NOMO-1 treated with dmso at 0.1 percent for 144 hours (cell line): Measurements from ENCODE around the gene AFAP1.

Source experiments
- DNase-seq: peaks from one replicate; lab custom pipeline; 2025; ENCODE audit not compliant: unreplicated experiment; lab: John Stamatoyannopoulos, UW

Gene AFAP1

GRCh38 chr4:7788193-7788592 lies 151.5 kb downstream of the AFAP1 start:
- DNase-seq = no peak

GRCh38 chr4:7787681-7788141 lies 151.9 kb downstream of the AFAP1 start:
- DNase-seq = no peak

GRCh38 chr4:7787067-7787466 lies 152.6 kb downstream of the AFAP1 start:
- DNase-seq = no peak

GRCh38 chr4:7786517-7786916 lies 153.1 kb downstream of the AFAP1 start:
- no peak for DNase-seq

- DNase-seq = no peak
Observed at GRCh38 chr4:7786040-7786439, 153.6 kb downstream of the AFAP1 start.

- no peak for DNase-seq
Observed at GRCh38 chr4:7785017-7785416, 154.6 kb downstream of the AFAP1 start.

GRCh38 chr4:7784131-7784870 lies 155.4 kb downstream of the AFAP1 start:
- no peak for DNase-seq

GRCh38 chr4:7783541-7783940 lies 156.1 kb downstream of the AFAP1 start:
- no peak for DNase-seq

GRCh38 chr4:7782783-7783182 lies 156.9 kb downstream of the AFAP1 start:
- no peak for DNase-seq

- no peak for DNase-seq
Observed at GRCh38 chr4:7781993-7782392, 157.7 kb downstream of the AFAP1 start.

GRCh38 chr4:7781366-7781765 lies 158.3 kb downstream of the AFAP1 start:
- no peak for DNase-seq

- DNase-seq = no peak
Observed at GRCh38 chr4:7780751-7781348, 158.8 kb downstream of the AFAP1 start.

- DNase-seq = no peak
Observed at GRCh38 chr4:7779432-7779768, 160.3 kb downstream of the AFAP1 start.

- no peak for DNase-seq
Observed at GRCh38 chr4:7778510-7779431, 160.9 kb downstream of the AFAP1 start.

GRCh38 chr4:7777871-7778509 lies 161.7 kb downstream of the AFAP1 start:
- DNase-seq = no peak

- DNase-seq = no peak
Observed at GRCh38 chr4:7777017-7777710, 162.5 kb downstream of the AFAP1 start.

GRCh38 chr4:7775396-7775795 lies 164.3 kb downstream of the AFAP1 start:
- no peak for DNase-seq

- DNase-seq = no peak
Observed at GRCh38 chr4:7774301-7775294, 165.1 kb downstream of the AFAP1 start.

- DNase-seq = no peak
Observed at GRCh38 chr4:7773401-7774180, 166.1 kb downstream of the AFAP1 start.
